Gastrocnemius medialis (tissue), 4 donors: ENCODE data around the gene WDR4.

Experiments
- CTCF ChIP-seq, 5 experiments: fragments of 450-650 bp in 3 of 5; fragments of 200-600 bp in 2 of 5; sonication (generic) in 2 of 5; IDR thresholded peaks in 4 of 5; conservative IDR thresholded peaks in 1 of 5; 1 replicate in 4 of 5; 2 replicates in 1 of 5; pipeline ENCODE4 v1.5.1; 2016 to 2019; ENCODE audit warnings: antibody characterized with exemption in 5 of 5, mild to moderate bottlenecking in 3 of 5, moderate library complexity in 3 of 5
- POLR2A ChIP-seq, 2 donors: fragments of 450-650 bp; IDR thresholded peaks; one replicate each; pipeline ENCODE4 v1.6.1; 2017; ENCODE audit warnings: antibody characterized with exemption in 2 of 2, mild to moderate bottlenecking in 2 of 2, moderate library complexity in 2 of 2

- TF ChIP-seq POLR2A (IDR thresholded peaks at IDR 0.05) (no peak), CTCF (IDR thresholded peaks at IDR 0.05 in 4 of 5, conservative IDR thresholded peaks at IDR 0.05 in 1 of 5) (no peak)
These were observed 14.2 kb downstream of the WDR4 start for GRCh38 chr21:42864815-42865775.
